Measurements from ENCODE around the gene STPG2. TPM values are rescaled to one million over a fixed set of nuclear protein-coding genes. Genes with fewer than 3 reads are reported as not detected.

The STPG2 gene
- total and polyA plus RNA-seq, 2 donors (not counting 1 experiment from before 2014, with no cell fraction given) = 0.13 to 0.49 TPM

- ChIA-PET POLR2A (no interaction called here), CTCF (no interaction called here)
- no peak for DNase-seq
- Histone ChIP-seq H3K79me2 (ENCODE audit: control insufficient read depth, insufficient read depth, low read length) (no peaks in the 10 kb centered on the region), H3K9me3 (ENCODE audit: control extremely low read depth in 1 of 3, control insufficient read depth in 2 of 3, insufficient read depth in 1 of 3, low read length in 2 of 3) (no peaks in the 10 kb centered on the region), H3K4me3 (ENCODE audit: control extremely low read depth in 1 of 5, extremely low read depth in 1 of 5, insufficient read depth in 1 of 5, low read depth in 2 of 5, low read length in 4 of 5) (no peak overlapping the region), H3K27me3 (replicated peaks in 1 of 4; ENCODE audit: control extremely low read depth in 1 of 4, control insufficient read depth in 3 of 4, insufficient read depth in 4 of 4, low read length in 3 of 4) (peaks cover 0 to 5% (median 0%) of the 10 kb centered on the region in 4 experiments), H2AFZ (ENCODE audit: insufficient read depth, low read depth, low read length, poor library complexity, severe bottlenecking) (no peak overlapping the region), H3K4me1 (ENCODE audit: control insufficient read depth in 2 of 2, insufficient read depth in 2 of 2, low read length in 2 of 2) (no peaks in the 10 kb centered on the region), H3K36me3 (replicated peaks in 1 of 2; ENCODE audit: control extremely low read depth in 1 of 2, control insufficient read depth in 1 of 2, extremely low read depth in 1 of 2, insufficient read depth in 2 of 2, low read length in 1 of 2) (no peaks in the 10 kb centered on the region), H3K9ac (ENCODE audit: low read length) (no peak overlapping the region), H3K4me2 (replicated peaks; ENCODE audit: low read depth, low read length, poor library complexity, severe bottlenecking) (no peak overlapping the region), H3K27ac (ENCODE audit: low read length in 2 of 2) (no peak overlapping the region), H4K20me1 (ENCODE audit: control insufficient read depth, insufficient read depth, low read length, poor library complexity, severe bottlenecking) (no peaks in the 10 kb centered on the region)
- Mint-ChIP-seq H3K9me3 (ENCODE audit: insufficient read depth) (peaks cover 4% of the 10 kb centered on the region), H3K4me1 (no peaks in the 10 kb centered on the region), H3K27ac (no peak overlapping the region), H3K27me3 (peaks cover 21% of the 10 kb centered on the region), H3K4me3 (no peak overlapping the region)
- intact Hi-C loops (cut with micrococcal nuclease) = no loop called here
- no peak for TF ChIP-seq CTCF (IDR thresholded peaks at IDR 0.05)
- no peak for TF ChIP-seq EZH2 (IDR thresholded peaks at IDR 0.05; ENCODE audit: borderline replicate concordance, insufficient read depth, low read depth, low read length, poor library complexity, severe bottlenecking)
- ATAC-seq (ENCODE audit: low read depth) = no peak
- WGBS (ENCODE audit: insufficient coverage) = 89% methylated on average over 1 of the region's 3 CpGs
Observed at GRCh38 chr4:98126141-98126540, 17.1 kb downstream of the STPG2 start.

- TF ChIP-seq EZH2 (IDR thresholded peaks at IDR 0.05; ENCODE audit: borderline replicate concordance, insufficient read depth, low read depth, low read length, poor library complexity, severe bottlenecking) = no peak
- no peak for TF ChIP-seq CTCF (IDR thresholded peaks at IDR 0.05)
- no peak overlapping the region for H3K4me3 Mint-ChIP-seq
- WGBS (ENCODE audit: insufficient coverage) = 100% methylated on average over 1 of the region's 2 CpGs
- H3K9me3 ChIP-seq (ENCODE audit: control extremely low read depth in 1 of 3, control insufficient read depth in 2 of 3, insufficient read depth in 1 of 3, low read length in 2 of 3) = no peaks in the 10 kb centered on the region
- H3K9ac ChIP-seq (ENCODE audit: low read length) = no peak overlapping the region
- no peak overlapping the region for H2AFZ ChIP-seq (ENCODE audit: insufficient read depth, low read depth, low read length, poor library complexity, severe bottlenecking)
- H3K4me3 ChIP-seq (ENCODE audit: control extremely low read depth in 1 of 5, extremely low read depth in 1 of 5, insufficient read depth in 1 of 5, low read depth in 2 of 5, low read length in 4 of 5) = no peak overlapping the region
- H3K27me3 ChIP-seq (replicated peaks in 1 of 4; ENCODE audit: control extremely low read depth in 1 of 4, control insufficient read depth in 3 of 4, insufficient read depth in 4 of 4, low read length in 3 of 4) = peaks cover 0 to 5% (median 0%) of the 10 kb centered on the region in 4 experiments
- no peaks in the 10 kb centered on the region for H3K4me1 Mint-ChIP-seq
- H3K79me2 ChIP-seq (ENCODE audit: control insufficient read depth, insufficient read depth, low read length) = no peaks in the 10 kb centered on the region
- ATAC-seq (ENCODE audit: low read depth) (no peak), DNase-seq (no peak)
- H3K27ac ChIP-seq (ENCODE audit: low read length in 2 of 2) = no peak overlapping the region
- no peak overlapping the region for H3K4me2 ChIP-seq (replicated peaks; ENCODE audit: low read depth, low read length, poor library complexity, severe bottlenecking)
- CTCF ChIA-PET = no interaction called here
- H3K27ac Mint-ChIP-seq = no peak overlapping the region
- H3K27me3 Mint-ChIP-seq = peaks cover 17% of the 10 kb centered on the region
- no peaks in the 10 kb centered on the region for H3K36me3 ChIP-seq (replicated peaks in 1 of 2; ENCODE audit: control extremely low read depth in 1 of 2, control insufficient read depth in 1 of 2, extremely low read depth in 1 of 2, insufficient read depth in 2 of 2, low read length in 1 of 2)
- POLR2A ChIA-PET = no interaction called here
- intact Hi-C loops (cut with micrococcal nuclease) = no loop called here
- H3K9me3 Mint-ChIP-seq (ENCODE audit: insufficient read depth) = peaks cover 4% of the 10 kb centered on the region
- H3K4me1 ChIP-seq (ENCODE audit: control insufficient read depth in 2 of 2, insufficient read depth in 2 of 2, low read length in 2 of 2) = no peaks in the 10 kb centered on the region
- H4K20me1 ChIP-seq (ENCODE audit: control insufficient read depth, insufficient read depth, low read length, poor library complexity, severe bottlenecking) = no peaks in the 10 kb centered on the region
Observed at GRCh38 chr4:98125585-98125984, 17.7 kb downstream of the STPG2 start.

Measured in B cell (primary cell).